ENCODE results near the gene SNX24. TPM values are rescaled to one million over a fixed set of nuclear protein-coding genes. Genes with fewer than 3 reads are reported as not detected.

Gene SNX24
- total and polyA plus RNA-seq, 8 donors: 23.0 to 33.9 (median 26.9) TPM

- H3K27me3 ChIP-seq: no peaks in the 10 kb centered on the region
- TF ChIP-seq, protein P1, sequence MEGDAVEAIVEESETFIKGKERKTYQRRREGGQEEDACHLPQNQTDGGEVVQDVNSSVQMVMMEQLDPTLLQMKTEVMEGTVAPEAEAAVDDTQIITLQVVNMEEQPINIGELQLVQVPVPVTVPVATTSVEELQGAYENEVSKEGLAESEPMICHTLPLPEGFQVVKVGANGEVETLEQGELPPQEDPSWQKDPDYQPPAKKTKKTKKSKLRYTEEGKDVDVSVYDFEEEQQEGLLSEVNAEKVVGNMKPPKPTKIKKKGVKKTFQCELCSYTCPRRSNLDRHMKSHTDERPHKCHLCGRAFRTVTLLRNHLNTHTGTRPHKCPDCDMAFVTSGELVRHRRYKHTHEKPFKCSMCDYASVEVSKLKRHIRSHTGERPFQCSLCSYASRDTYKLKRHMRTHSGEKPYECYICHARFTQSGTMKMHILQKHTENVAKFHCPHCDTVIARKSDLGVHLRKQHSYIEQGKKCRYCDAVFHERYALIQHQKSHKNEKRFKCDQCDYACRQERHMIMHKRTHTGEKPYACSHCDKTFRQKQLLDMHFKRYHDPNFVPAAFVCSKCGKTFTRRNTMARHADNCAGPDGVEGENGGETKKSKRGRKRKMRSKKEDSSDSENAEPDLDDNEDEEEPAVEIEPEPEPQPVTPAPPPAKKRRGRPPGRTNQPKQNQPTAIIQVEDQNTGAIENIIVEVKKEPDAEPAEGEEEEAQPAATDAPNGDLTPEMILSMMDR (IDR thresholded peaks at IDR 0.05): no peak
Observed at GRCh38 chr5:122981846-122982245, 136.4 kb downstream of the SNX24 start.

DNA sequence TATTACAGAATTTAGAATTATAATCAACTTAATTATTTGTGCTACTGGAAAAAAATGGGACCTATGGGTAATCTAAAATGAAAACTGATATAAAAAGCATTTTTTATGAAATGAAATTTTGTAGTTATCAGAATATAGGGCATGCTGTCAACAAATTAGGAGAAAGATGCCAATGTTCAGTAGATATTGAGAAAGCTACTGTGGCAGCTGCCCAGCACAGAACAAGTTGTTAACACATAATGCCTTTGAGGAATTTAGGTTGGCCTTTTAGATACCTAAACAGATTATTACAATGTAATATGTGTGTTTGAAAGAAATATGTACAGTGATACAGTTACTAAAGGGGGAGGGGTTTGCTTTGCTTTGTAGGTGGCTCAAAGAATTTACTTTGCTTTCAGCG, 137.0 kb downstream of the SNX24 start:
- intact Hi-C loops (cut with DNase I): no loop called here
- no peak for DNase-seq
- TF ChIP-seq, protein P1 (IDR thresholded peaks at IDR 0.05): no peak

More at GRCh38 chr5:122981846-122982245, 136.4 kb downstream of the SNX24 start:
- intact Hi-C loops (cut with DNase I): no loop called here
- ATAC-seq: no peak
- Histone ChIP-seq H3K9me3 (no peaks in the 10 kb centered on the region), H3K36me3 (no peaks in the 10 kb centered on the region), H3K4me1 (no peaks in the 10 kb centered on the region), H3K4me3 (no peak overlapping the region), H3K27ac (no peak overlapping the region)
- DNase-seq: no peak

DNA sequence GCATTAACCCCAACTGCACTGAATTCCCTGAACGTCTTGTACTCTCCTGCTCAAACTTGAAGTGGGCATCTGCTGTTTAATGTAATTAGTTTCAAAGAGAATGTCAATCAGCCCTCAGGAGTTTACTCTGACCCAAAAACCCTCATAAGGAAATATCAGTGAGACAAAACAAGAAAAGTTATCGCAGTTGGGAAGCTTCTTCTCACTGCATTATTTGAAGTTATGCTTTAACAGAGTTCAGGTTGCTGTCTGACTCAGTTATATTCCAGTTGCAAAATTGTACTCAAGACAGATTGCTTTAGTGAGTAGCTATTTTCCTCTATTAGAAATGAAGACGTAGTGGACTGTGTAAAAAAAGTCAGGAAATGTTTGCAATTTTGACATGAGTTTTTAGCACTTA, 139.0 kb downstream of the SNX24 start:
- ATAC-seq (no peak), DNase-seq (no peak)
- H3K4me1 ChIP-seq: no peaks in the 10 kb centered on the region
- H3K9me3 ChIP-seq: no peaks in the 10 kb centered on the region
- TF ChIP-seq, protein P1 (IDR thresholded peaks at IDR 0.05): no peak
- intact Hi-C loops (cut with DNase I): no loop called here
- H3K27me3 ChIP-seq: no peaks in the 10 kb centered on the region
- no peaks in the 10 kb centered on the region for H3K36me3 ChIP-seq
- no peak overlapping the region for H3K27ac ChIP-seq
- no peak overlapping the region for H3K4me3 ChIP-seq

More for the DNA sequence above, 137.0 kb downstream of the SNX24 start:
- H3K27ac ChIP-seq: no peak overlapping the region
- no peaks in the 10 kb centered on the region for H3K36me3 ChIP-seq
- no peaks in the 10 kb centered on the region for H3K4me1 ChIP-seq
- no peak overlapping the region for H3K4me3 ChIP-seq
- H3K27me3 ChIP-seq: no peaks in the 10 kb centered on the region
- no peak for ATAC-seq
- no peaks in the 10 kb centered on the region for H3K9me3 ChIP-seq

GRCh38 chr5:122985006-122985700, 139.7 kb downstream of the SNX24 start:
- TF ChIP-seq, protein P1 (IDR thresholded peaks at IDR 0.05): no peak
- no peaks in the 10 kb centered on the region for H3K27me3 ChIP-seq
- no peak for ATAC-seq

DNA sequence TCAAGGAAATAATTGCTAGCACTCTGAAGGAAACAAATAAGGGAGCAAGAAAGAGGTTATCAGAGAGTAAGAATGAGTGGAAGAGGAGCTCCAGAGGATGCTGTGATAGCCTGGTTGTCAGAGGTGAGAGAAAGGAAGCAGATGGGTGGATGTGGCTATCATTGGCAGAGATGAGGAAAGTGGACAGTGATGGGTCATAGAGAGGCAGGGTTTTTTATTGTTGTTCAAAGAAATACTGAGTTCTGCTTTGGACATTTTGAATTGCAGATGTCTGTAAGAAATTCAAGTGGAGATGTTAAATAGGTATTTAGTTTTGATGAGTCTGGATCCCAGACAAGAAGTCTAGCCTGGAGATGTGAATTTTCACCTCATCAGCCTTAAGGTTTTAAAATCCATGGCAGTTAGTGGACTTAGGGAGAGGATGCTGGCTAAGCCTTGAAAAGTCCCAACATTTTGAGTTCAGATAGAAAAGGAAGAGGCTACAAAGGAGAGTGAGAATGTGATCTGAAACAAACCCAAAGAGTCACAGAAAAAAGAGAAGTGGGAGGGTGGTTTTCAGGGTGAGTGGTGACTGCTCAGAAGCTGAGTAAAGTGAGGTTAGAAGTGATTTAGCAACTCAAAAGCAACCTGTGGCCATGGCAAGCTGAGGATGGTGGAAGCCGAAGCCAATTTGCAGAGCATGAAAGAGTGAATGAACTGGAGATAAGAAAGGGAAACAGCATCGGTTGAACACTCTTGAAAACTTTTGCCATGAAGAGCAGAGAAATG, 140.7 kb downstream of the SNX24 start:
- ATAC-seq (no peak), DNase-seq (no peak)
- intact Hi-C loops (cut with DNase I): no loop called here
- TF ChIP-seq, protein P1 (IDR thresholded peaks at IDR 0.05): no peak
- H3K4me3 ChIP-seq: no peak overlapping the region
- H3K27me3 ChIP-seq: no peaks in the 10 kb centered on the region
- no peak overlapping the region for H3K27ac ChIP-seq
- H3K9me3 ChIP-seq: no peaks in the 10 kb centered on the region
- H3K36me3 ChIP-seq: no peaks in the 10 kb centered on the region
- no peaks in the 10 kb centered on the region for H3K4me1 ChIP-seq

More at GRCh38 chr5:122985006-122985700, 139.7 kb downstream of the SNX24 start:
- no peak for DNase-seq
- Histone ChIP-seq H3K36me3 (no peaks in the 10 kb centered on the region), H3K27ac (no peak overlapping the region), H3K4me1 (no peaks in the 10 kb centered on the region), H3K4me3 (no peak overlapping the region), H3K9me3 (no peaks in the 10 kb centered on the region)
- intact Hi-C loops (cut with DNase I): no loop called here
